Pons (tissue), 1 donor: ENCODE measurements around the gene EXD3.
"Not testable (repeated sequence)": the region's sequence is repeated elsewhere in the genome, so short reads cannot be mapped to it uniquely, and the experiment has no call there.

ENCODE experiments used
- DNase-seq: peaks from one replicate; pipeline ENCODE4 v3.0.0-alpha.2; 2016; ENCODE audit warnings: low spot score

The EXD3 gene

GRCh38 chr9:137393176-137394150 is 29.5 kb downstream of the EXD3 start:
- DNase-seq, result no peak

GRCh38 chr9:137392232-137393007 is 30.5 kb downstream of the EXD3 start:
- no peak for DNase-seq

GRCh38 chr9:137391411-137391754 is 31.6 kb downstream of the EXD3 start:
- DNase-seq, result no peak

GRCh38 chr9:137390553-137391410 is 32.2 kb downstream of the EXD3 start:
- peak; percentile 14 for DNase-seq

- DNase-seq, result no peak
Measured at GRCh38 chr9:137389428-137389746, 33.6 kb downstream of the EXD3 start.

GRCh38 chr9:137388589-137389427 is 34.2 kb downstream of the EXD3 start:
- DNase-seq, result no peak

- DNase-seq, result no peak
Measured at GRCh38 chr9:137387891-137388560, 34.9 kb downstream of the EXD3 start.

- no peak for DNase-seq
Measured at GRCh38 chr9:137387114-137387890, 35.7 kb downstream of the EXD3 start.

GRCh38 chr9:137386507-137387113 is 36.4 kb downstream of the EXD3 start:
- not testable (repeated sequence) for DNase-seq

- no peak for DNase-seq
Measured at GRCh38 chr9:137385061-137385655, 37.8 kb downstream of the EXD3 start.

- DNase-seq, result no peak
Measured at GRCh38 chr9:137383784-137384756, 38.9 kb downstream of the EXD3 start.

GRCh38 chr9:137383081-137383783 is 39.7 kb downstream of the EXD3 start:
- no peak for DNase-seq

GRCh38 chr9:137382444-137383080 is 40.4 kb downstream of the EXD3 start:
- no peak for DNase-seq

GRCh38 chr9:137381501-137382443 is 41.2 kb downstream of the EXD3 start:
- no peak for DNase-seq

- DNase-seq, result no peak
Measured at GRCh38 chr9:137380606-137381005, 42.4 kb downstream of the EXD3 start.

- no peak for DNase-seq
Measured at GRCh38 chr9:137380171-137380570, 42.8 kb downstream of the EXD3 start.
